Forelimb muscle (tissue), 1 donor: Measurements from ENCODE around the gene ASPSCR1. TPM values are rescaled to one million over a fixed set of nuclear protein-coding genes. Genes with fewer than 3 reads are reported as not detected.
"Not testable (repeated sequence)": the region's sequence is repeated elsewhere in the genome, so short reads cannot be mapped to it uniquely, and the experiment has no call there.

Source experiments
- DNase-seq: peaks from one replicate; pipeline ENCODE4 v3.0.0-alpha.2; 2013; ENCODE audit warnings: low read depth
- polyA plus RNA-seq: library from polyadenylated mRNA; unstranded; fragments of 120-200 nt; gene quantifications from one replicate; pipeline ENCODE4 v1.2.1, GENCODE V29; 2013; ENCODE audit not compliant: insufficient read length

The ASPSCR1 gene
- polyA plus RNA-seq, 1 donor, result 22.2 TPM

DNA sequence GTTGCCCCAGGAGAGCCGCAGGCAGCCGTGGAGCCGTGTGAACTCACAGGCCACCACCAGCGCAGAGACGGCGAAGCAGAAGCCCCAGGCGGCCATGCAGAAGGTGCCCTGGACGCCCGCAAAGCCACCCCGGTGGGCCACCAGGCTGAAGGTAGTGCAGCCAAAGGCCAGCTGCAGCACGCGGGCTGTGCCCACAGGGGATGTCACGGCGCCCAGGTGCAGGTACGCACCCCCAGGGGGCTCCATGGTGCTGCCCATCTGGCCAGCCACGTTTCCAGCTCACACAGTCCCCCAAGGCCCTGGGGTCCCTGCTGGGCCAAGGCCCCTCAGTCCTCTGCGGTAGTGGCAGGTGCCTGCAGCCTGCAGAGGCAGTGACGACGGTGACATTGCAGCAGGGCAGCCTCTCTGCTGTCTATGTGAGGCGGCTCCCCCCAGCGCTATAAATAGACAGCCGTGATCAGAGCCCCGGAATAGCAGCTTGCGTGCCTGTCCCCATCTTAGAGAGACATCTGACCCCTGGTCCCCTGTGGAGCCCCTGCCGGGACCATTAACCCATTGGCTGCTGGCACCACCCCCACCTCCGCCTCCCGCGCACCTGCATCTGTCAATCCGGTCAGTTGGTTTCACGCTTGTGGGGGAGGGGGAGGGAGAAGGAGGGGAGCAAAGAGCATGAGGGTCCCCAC is 35.8 kb upstream of the ASPSCR1 start:
- no peak for DNase-seq

DNA sequence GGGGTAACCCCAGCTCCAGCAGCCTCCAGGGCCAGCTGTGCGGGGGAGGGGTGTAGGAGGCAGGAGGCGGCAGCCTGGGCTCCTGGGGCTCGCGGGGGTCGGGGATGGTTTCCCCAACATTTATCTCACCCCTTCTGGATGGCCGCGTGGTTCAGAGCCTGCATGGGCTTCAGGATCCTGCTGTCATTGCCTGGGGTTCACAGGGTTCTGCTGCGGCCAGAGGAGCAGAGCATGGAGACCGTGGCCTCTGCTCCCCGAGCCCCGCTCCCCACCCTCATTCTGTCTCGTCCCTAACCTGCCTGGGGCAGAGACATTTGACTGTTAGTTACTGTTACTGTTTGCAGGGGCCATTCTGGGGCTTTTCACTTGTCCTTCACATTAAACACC is 35.3 kb upstream of the ASPSCR1 start:
- no peak for DNase-seq

DNA sequence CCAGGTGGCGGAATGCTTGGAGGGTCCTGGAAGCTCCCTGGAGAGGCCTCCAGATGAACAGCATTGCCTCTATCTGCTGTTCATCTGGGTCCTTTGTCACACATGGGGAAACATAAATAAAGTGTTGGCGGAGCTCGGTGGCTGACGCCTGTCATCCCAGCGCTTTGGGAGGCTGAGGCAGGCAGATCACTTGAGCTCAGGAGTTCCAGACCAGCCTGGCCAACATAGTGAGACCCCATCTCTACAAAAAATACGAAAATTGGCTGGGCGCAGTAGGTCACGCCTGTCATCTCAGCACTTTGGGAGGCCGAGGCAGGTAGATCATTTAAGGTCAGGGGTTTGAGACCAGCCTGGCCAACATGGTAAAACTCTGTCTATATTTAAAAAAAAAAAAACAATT is 32.6 kb upstream of the ASPSCR1 start:
- DNase-seq, result no peak

DNA sequence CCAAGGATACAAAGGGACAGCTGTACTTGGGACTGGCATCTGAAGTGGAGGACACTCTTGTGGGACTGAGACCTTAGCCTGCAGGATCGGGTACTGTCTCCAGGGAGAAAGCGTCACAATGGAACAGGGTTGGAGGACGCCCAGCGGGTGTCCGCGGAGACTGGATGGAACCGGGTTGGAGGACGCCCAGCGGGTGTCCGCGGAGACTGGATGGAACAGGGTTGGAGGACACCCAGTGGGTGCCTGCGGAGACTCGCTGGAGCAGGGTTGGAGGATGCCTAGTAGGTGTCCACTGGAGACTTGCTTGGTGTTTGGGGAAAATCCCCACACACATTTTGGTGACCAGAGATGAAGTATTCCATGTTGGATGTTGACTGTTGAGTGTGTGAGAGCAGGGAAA is 30.2 kb upstream of the ASPSCR1 start, which contains the start of gene MYADML2:
MYADML2 (minus strand) TSS at position 45 of the 400 bp plus-strand sequence. CDS start 5,492 bp downstream, outside the sequence.
- no peak for DNase-seq

DNA sequence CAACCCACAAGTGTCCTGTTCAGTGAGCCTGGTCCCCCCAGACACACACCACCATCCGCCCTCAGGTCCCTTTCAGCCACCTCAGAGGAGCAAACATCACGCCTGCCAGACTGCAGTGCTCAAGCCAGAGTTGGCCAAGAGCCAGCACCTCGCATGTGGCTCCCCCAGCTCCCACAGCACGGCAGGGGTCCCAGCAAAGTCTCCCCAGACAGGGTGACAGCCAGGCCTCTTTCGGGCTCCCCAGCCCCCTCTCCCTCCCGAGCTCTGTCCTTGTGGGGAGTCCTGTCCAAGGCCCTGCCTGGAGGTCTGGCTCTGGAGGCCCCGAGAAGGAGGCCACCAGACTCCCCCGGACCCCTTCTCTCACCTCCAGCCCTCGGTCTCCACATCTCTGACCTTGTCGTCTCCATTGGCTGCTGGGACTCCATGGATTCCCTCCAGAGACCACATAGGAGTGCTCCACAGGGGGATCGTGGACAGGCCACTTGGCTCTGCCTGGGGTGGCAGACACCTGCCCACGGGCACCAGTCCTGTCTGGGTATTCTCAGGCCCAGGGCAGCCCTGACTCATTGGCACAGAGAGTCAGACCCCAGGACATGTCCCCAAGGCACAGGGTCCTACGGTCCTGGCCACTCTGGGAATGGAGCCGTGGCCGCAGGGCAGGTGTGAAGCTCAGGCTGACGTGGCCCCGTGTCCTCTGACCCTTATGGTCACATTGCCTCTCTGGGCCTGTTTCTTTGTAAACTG is 28.6 kb upstream of the ASPSCR1 start:
- no peak for DNase-seq

DNA sequence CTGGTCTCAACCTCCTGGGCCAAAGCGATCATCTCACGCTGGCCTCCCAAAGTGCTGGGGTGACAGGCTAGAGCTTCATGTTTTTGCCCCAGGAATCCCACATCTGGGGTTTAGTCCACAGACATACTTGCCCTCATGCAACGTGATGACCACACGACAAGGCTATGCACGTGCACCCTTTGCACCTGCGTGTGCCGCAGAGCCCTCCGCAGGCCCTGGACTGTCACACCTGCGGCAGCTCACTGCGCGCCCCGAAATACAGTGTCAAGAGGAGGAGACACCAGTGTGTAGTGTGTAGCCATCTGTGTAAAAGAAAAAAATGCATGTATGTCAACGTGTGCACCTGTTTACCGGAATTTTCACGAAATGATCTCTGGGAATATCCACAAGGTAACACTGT is 26.9 kb upstream of the ASPSCR1 start:
- no peak for DNase-seq

DNA sequence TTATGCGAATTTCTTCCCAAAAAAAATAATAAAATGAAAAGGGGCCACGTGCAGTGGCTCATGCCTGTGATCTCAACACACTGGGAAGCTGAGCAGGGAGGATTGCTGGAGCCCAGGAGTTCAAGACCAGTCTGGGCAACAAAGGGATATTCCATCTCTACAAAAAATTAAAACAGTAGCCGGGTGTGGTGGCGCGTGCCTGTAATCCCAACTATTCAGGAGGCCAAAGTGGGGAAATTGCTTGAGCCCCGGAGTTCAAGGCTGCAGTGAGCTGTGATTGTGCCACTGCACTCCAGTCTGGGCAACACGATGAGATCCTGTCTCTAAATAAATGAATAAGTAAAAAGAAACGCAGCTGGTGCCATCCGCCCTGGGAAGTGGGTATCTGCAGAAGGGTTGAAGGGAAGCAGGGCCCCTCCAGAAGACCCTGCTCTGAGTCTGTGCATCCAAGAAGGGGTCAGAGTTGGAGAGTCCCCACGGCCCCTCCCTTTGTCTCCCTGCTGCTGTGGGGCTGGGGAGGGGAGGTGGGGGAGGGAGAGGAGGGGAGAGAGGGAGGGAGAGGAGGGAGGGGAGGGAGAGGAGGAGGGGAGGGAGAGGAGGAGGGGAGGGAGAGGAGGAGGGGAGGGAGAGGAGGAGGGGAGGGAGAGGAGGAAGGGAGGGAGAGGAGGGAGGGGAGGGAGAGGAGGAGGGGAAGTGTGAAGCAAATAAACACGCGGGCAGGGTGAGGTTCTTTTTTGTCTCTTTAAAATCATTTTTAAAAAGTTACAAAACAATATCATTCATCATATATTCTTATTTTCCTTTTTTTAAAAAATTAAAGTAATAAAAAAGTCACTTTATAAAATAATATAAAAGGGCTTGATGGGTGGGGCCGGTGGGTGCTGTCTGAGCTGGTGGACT is 25.4 kb upstream of the ASPSCR1 start:
- DNase-seq, result no peak

DNA sequence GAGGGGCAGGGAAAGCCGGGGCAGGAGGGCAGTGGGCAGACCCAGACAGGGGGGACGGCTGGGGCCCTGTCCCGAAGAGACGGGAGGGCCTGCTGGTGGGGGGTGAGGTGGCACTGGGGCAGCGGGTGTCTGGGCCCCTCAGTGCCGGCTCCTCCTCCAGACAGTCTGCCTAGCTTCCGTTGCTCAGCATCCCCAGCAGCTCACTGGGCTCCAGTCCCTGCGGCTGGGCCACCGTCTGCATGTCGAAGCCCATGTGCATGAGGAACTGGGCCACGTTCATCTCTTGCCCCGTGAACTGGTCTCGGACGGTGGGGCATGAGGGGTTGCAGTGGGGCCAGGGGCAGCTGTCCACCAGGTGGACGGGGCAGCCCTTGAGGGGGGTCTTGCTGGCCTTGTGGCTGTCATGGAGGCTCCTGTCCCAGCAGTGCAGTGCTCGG is 24.6 kb upstream of the ASPSCR1 start:
- DNase-seq, result no peak

DNA sequence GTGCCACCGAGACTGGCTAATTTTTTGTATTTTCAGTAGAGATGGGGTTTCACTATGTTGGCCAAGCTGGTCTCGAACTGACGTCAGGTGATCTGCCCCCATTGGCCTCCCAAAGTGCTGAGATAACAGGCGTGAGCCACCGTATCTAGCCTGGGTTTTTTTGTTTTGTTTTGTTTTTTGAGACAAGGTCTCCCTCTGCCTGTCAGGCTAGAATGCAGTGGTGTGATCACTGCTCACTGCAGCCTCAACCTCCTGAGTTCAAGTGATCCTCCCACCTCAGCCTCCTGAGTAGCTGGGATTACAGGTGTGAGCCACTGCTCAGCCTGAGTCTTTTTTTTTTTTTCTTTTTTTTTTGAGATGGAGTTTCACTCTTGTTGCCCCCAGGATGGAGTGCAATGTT is 24.0 kb upstream of the ASPSCR1 start:
- not testable (repeated sequence) for DNase-seq

DNA sequence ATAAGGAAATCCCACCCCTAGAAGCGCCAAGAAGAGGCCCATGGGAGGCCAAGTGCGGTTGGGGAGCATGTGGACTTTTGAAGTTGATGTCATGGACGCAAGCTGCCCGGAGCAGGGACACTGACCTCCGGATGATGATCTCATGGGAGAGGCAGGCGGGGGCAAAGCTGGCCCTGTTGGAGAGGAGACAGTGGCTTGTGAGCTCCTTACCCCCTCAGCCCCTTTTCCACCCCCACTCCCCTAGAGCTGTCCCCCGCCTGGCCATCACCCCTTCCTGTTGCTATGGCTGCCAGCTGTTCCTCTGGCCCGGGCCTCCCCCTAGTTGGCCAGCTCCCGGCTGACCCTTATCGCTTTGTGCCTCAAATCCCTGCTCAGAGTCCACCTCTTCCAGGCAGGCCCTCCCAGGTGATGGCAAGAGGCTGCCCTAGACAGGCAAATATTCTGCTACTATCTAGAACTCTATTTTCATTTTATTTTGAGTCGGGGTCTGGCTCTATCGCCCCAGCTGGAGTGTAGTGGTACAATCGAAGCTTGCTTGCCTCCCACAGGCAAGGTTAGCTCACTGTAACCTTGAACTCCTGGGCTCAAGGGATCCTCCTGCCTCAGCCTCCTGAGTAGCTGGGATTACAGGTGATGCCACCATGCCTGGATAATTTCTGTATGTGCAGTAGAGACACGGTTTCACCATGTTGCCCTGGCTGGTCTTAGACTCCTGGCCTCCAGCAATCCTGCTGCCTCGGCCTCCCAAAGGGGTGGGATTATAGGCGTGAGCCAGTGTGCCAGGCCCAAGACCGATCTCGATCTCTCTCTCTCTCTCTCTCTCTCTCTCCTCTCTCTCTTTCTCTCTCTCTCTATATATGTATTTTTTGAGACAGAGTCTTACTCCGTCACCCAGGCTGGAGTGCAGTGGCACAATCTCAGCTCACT is 23.0 kb upstream of the ASPSCR1 start:
- no peak for DNase-seq

DNA sequence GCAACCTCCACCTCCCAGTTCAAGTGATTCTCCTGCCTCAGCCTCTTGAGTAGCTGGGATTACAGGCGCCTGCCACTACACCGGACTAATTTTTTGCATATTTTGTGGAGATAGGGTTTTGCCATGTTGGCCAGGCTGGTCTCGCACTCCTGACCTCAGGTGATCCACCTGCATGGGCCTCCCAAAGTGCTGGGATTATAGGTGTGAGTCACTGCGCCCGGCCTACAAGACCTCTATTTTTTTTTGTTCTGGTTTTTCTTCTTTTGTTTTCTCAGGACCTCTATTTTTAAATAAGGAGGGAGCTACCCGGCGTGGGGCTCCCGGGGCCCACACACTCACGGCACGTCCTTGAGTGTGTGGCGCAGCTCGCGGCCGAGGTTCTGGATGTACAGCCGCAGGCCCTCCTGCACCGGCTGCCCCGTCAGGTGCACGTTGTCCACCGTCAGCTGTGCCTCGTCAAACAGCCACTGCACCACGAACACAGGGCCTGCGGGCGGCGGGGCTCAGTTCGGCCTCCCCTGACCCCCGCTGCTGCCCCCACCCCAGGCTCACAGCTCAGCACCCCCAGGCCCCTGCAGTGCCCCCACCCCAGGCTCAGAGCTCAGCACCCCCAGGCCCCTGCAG is 22.3 kb upstream of the ASPSCR1 start:
- DNase-seq, result no peak

DNA sequence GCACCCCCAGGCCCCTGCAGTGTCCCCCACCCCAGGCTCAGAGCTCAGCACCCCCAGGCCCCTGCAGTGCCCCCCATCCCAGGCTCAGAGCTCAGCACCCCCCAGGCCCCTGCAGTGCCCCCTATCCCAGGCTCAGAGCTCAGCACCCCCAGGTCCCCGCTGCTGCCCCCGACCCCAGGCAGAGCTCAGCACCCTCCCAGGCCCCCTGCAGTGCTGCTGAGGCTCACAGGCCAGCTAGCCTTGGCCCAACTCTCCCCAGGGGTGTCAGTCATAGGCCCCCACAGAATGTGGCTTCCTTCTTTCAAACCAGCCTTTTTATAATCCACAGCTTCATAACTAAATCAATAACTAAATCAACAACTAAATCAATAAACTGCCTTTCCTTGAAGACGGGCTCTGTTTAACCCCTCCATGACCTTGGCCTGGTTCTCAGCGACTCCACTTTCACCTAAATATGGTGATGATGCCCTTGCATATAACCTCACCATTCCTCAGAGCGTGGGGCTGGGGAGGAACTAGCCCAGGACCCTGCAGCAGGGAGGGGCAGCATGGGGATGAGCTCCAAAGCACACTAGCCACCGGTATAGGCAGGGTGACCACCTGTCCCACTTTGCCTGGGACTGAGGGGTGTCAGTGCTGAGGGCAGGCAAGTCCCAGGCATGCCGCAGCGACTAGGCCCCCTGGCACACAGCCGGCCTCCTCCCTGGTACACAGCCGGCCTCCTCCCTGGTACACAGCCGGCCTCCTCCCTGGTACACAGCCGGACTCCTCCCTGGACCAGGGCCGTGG is 21.5 kb upstream of the ASPSCR1 start:
- DNase-seq, result no peak

DNA sequence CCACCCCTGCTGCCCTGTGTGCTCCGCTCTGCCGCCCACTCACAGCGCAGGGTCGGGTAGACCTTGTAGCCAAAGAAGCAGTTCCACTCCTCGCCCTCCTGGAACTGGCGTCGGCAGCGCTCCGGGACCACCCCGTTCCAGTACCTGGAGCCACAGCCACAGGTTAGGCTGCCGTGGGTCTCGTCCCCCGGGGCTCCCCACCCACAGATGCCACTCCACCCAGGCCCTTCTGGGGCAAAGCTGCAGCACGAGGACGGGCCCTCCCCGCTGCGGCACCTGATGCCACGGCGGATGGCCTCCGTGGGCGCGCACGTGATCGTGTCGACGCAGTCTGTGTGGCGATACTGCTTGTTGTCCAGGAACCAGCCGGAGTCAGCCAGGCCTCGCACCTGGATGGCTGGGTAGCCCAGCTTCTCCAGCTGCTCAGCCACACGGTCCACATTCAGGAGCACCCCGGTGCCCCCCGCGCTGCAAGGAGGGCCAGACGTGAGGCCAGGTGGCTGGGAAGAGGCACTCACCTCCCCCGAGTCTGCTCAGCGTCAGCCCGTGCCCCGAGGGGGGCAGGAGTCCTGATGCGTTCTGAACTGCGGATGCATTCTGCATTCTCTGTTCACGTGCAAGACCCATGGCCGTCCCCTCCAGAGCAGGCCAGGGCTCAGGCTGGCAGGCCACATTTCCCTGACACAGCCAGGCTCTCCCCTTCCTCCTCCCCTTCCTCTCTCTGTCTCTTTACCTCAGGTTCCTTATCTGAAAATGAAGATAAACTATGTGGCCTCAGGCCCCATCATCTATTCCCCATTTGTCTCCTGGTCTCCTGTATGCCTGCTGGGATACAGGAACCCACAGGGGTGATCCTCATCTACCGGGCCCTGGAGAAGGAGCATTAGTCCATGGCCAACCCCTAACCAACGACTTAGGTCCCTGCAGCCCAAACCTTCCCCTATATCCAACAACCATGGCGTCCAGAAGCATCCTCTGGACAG is 20.5 kb upstream of the ASPSCR1 start:
- DNase-seq, result no peak

DNA sequence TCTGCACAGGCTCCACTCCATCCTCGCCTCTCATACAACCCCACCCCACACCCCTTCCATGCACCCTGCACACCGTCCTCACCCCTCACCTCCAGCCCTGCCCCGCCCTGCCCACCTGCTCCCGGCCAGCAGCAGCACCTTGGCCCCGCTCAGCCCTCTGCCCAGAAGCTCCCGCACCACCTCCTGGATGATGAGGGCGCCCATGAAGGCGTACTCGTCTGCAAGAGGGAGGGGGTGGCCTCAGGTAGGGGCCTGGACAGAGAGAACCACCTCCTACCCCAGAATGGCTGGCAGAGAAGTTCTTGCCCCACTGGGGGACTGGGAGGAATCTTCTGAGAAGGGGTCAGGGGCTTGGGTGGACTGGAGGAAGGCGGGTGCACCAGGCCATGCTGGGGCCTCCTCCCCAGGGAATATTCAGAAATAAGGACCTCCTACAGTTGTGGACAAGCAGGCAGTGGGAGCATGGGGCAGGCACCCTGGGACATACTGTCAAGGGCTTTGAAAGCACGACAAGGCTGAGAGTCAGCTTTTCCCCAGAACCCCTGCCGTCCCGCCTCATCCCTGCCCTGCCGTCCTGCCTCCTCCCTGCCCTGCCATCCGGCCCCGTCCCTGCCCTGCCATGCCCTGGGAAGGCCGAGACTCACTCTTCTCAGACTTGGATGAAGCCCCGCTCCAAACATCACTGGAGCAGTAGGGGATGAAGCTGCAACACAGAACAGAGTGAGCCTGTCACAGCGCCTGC is 19.6 kb upstream of the ASPSCR1 start:
- no peak for DNase-seq

DNA sequence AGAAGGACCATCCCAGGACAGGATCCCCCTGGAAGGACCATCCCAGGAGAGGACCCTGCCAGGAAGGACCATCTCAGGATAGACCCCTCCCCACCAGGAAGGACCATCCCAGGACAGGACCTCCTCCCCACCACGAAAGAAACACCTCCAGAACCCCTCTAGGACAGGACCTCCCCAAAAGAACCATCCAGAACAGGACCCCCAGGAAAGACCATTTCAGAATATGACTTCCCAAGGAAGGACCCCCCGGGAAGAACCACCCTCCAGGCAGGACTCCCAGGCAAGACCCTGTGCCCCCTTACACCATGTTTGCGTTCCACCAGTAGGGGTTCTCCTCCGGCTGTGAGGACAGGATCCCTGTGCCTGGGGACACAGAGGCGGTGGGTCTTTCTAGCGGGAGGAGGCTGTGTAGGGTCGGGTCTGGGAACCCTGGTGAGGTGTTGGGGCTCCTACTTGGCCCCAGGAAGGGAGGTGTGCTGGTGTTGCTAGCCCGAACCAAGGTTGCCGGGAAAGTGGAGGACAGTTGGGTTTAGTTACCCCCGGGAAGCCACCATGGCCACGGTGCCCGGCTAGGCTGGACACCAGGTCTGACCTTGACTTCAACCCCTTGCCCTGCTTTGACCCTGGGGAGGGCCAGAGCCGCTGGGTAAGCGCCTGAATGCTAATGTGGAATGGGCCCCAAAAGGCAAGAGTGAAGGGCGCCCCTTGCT is 18.6 kb upstream of the ASPSCR1 start:
- DNase-seq, result no peak

DNA sequence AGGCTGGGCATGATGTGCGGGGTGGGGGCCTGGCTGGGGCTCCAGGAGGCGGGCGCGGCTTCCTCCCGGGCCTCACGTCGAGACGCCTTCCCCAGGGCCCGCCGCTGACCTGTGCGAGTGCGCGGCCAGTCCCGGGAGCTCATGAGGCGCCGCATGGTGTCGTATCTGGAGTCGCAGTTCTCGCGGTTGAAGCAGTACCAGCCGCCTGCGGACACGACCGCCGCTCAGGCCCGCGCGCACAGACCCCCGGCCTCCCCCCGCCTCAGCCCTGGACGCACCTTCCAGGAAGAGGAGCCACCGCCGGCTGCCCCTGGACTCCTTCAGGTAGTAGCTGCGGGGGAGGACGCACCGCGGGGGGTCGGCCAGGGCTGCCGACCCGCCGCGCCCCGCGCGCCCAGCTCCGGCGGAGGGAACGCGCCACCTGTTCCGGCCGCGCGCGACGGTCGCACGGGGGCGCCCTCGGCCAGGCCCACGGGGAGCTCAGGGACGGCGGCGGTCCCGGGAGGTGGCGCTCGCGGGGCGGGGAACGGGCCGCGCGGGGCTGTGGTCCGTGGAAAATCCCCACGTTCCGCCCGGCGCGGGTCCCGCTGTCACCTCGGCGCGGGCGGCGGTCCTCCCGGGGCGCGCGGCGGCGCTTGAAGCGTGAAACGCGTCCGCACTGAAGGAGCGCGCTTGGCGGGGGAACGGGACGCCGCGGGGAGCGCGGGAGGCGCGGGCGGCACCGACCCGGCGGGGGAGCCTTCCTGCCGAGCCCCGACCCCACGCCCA is 17.9 kb upstream of the ASPSCR1 start:
- DNase-seq, result no peak
